Mesendoderm (in vitro differentiated cells): ENCODE data around the gene MCFD2.

Source experiments
- DNase-seq: peaks from one replicate; pipeline ENCODE4 v3.0.0; 2013
- H2AK5ac ChIP-seq: 2 replicates; pipeline ENCODE4 v1.6.1; 2013; ENCODE audit warnings: low read length, inconsistent platforms
- H2BK120ac ChIP-seq: 2 replicates; pipeline ENCODE4 v1.6.1; 2013; ENCODE audit warnings: low read depth, mild to moderate bottlenecking, low read length, moderate library complexity, mixed read lengths
- H2BK15ac ChIP-seq: replicated peaks from 2 replicates; pipeline ENCODE4 v1.6.1; 2013; ENCODE audit warnings: low read depth, mild to moderate bottlenecking, moderate library complexity
- H2BK5ac ChIP-seq: 2 replicates; pipeline ENCODE4 v1.6.1; 2013; ENCODE audit warnings: low read length, inconsistent platforms
- H3K18ac ChIP-seq: 2 replicates; pipeline ENCODE4 v1.6.1; 2013; ENCODE audit warnings: mild to moderate bottlenecking, low read length, mixed read lengths
- H3K23ac ChIP-seq: one replicate; pipeline ENCODE4 v1.6.1; 2013; ENCODE audit warnings: low read length
- H3K27ac ChIP-seq: 2 replicates; pipeline ENCODE4 v1.5.1; 2013; ENCODE audit warnings: low read depth, mild to moderate bottlenecking, inconsistent platforms, low read length, moderate library complexity
- H3K27me3 ChIP-seq: 2 replicates; pipeline ENCODE4 v1.6.1; 2013; ENCODE audit warnings: low read length, control low read depth, mild to moderate bottlenecking, inconsistent platforms; ENCODE audit not compliant: insufficient read depth, poor library complexity
- H3K36me3 ChIP-seq: 2 replicates; pipeline ENCODE4 v1.6.1; 2013; ENCODE audit warnings: low read length, inconsistent platforms; ENCODE audit not compliant: control insufficient read depth, insufficient read depth
- H3K4ac ChIP-seq: one replicate; pipeline ENCODE4 v1.6.1; 2013; ENCODE audit warnings: low read depth, mild to moderate bottlenecking, low read length, moderate library complexity
- H3K4me1 ChIP-seq: 2 replicates; pipeline ENCODE4 v1.6.1; 2013; ENCODE audit warnings: low read depth, low read length, inconsistent platforms; ENCODE audit not compliant: control insufficient read depth
- H3K4me2 ChIP-seq: 2 replicates; pipeline ENCODE4 v1.6.1; 2013; ENCODE audit warnings: low read length
- H3K4me3 ChIP-seq: 2 replicates; pipeline ENCODE4 v1.5.1; 2013; ENCODE audit warnings: mild to moderate bottlenecking, low read length
- H3K56ac ChIP-seq: one replicate; pipeline ENCODE4 v1.6.1; 2013; ENCODE audit warnings: low read length
- H3K79me1 ChIP-seq: 2 replicates; pipeline ENCODE4 v1.6.1; 2013; ENCODE audit warnings: low read length, inconsistent platforms
- H3K79me2 ChIP-seq: 2 replicates; pipeline ENCODE4 v1.6.1; 2013; ENCODE audit warnings: mild to moderate bottlenecking, low read length; ENCODE audit not compliant: control insufficient read depth, insufficient read depth
- H3K9ac ChIP-seq: 2 replicates; pipeline ENCODE4 v1.6.1; 2013; ENCODE audit warnings: low read length, inconsistent platforms
- H4K5ac ChIP-seq: one replicate; pipeline ENCODE4 v1.6.1; 2013; ENCODE audit warnings: low read length
- H4K8ac ChIP-seq: one replicate; pipeline ENCODE4 v1.6.1; 2013; ENCODE audit warnings: low read depth, mild to moderate bottlenecking, control low read depth, low read length, moderate library complexity
- WGBS: extraction: QIAGEN DNeasy Blood & Tissue Kit; methylation state at CpG from one replicate; pipeline ENCODE4 v1.1.7; 2013; ENCODE audit warnings: low lambda C conversion rate, missing lambda C conversion rate; ENCODE audit not compliant: insufficient coverage; ENCODE audit errors: extremely low coverage; 5-methylcytosine and 5-hydroxymethylcytosine counted together

Gene MCFD2

DNA sequence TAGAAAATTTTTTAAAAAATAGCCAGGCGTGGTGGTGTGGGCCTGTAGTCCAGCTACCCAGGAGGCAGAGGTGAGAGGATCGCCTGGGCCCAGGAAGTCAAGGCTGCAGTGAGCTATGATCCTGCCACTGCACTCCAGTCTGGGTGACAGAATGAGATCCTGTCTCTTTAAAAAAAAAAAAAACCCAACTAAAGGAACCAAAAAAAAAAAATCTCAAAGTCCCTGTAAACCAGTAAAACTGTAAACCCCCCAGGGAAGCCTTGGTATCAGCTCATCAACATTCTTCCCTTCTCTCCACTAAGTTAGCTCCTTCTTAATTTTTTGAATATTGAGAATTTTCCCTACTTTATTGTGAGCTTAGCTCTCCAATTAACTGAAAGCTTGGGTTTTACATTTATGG, 8.4 kb upstream of the MCFD2 start:
- H3K27ac ChIP-seq: no peak overlapping the region
- no peak overlapping the region for H4K5ac ChIP-seq
- no peak overlapping the region for H3K4ac ChIP-seq
- no peak overlapping the region for H3K23ac ChIP-seq
- H3K36me3 ChIP-seq: no peaks in the 10 kb centered on the region
- no peaks in the 10 kb centered on the region for H3K4me1 ChIP-seq
- no peak overlapping the region for H2BK15ac ChIP-seq
- H3K27me3 ChIP-seq: no peaks in the 10 kb centered on the region
- no peak overlapping the region for H3K56ac ChIP-seq
- H3K79me2 ChIP-seq: no peaks in the 10 kb centered on the region
- peak; percentile 26 for DNase-seq
- no peak overlapping the region for H3K9ac ChIP-seq
- no peak overlapping the region for H2BK5ac ChIP-seq
- H3K79me1 ChIP-seq: no peaks in the 10 kb centered on the region
- H2AK5ac ChIP-seq: no peak overlapping the region
- H4K8ac ChIP-seq: no peak overlapping the region
- no peak overlapping the region for H2BK120ac ChIP-seq
- H3K18ac ChIP-seq: no peak overlapping the region
- no peak overlapping the region for H3K4me3 ChIP-seq
- no CpG with 5 or more reads among the region's 2 CpGs for WGBS
- H3K4me2 ChIP-seq: no peak overlapping the region

DNA sequence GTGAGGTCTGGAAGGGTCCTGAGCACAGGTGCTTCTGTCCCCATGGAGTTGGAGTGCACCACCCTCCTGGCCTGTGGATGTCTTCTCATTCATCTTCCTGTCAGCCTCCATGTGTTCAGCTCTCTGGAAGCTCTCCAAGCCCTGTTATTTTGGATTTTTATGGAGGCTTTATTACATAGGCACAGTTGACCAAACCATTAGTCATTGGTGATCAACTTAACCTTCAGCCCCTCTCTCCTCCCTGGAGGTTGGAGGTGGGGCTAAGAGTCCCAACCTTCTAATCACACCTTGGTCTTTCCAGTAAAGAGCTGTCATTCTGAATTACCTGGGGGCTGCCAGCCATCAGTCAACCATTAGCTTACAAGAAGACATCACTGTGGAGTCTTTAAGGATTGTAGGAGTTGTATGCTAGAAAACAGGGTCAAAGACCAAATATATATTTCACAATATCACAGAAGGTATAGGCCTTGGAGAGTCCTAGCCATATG, 7.5 kb upstream of the MCFD2 start:
- Histone ChIP-seq H3K36me3 (no peaks in the 10 kb centered on the region), H3K79me1 (peaks cover 2% of the 10 kb centered on the region), H2BK5ac (no peak overlapping the region), H3K9ac (no peak overlapping the region), H3K27ac (no peak overlapping the region), H3K27me3 (no peaks in the 10 kb centered on the region), H3K56ac (no peak overlapping the region), H2BK15ac (no peak overlapping the region), H2BK120ac (no peak overlapping the region), H3K79me2 (no peaks in the 10 kb centered on the region), H4K5ac (no peak overlapping the region), H4K8ac (no peak overlapping the region), H3K23ac (no peak overlapping the region), H3K18ac (no peak overlapping the region), H3K4me2 (no peak overlapping the region), H3K4ac (no peak overlapping the region), H3K4me3 (no peak overlapping the region), H3K4me1 (no peaks in the 10 kb centered on the region), H2AK5ac (no peak overlapping the region)
- DNase-seq: no peak

DNA sequence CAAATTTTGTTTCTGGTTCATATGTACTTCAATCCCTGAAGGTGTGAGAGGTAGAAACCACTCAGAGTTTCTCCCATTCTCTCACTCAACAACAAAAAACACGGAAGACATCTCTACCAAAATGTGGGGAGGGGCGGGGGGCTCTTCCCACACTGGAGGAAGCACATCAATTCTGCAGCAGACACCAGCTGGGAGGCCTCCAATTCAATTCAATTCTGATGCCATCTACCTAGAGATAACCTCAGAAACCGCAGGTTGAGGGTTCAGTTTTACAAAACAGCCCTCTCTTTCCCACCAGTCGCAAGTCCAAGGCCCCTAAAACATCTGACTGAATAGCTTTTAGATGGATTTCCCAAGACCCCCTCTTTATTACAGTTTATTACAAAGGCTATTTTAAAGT, 7.0 kb upstream of the MCFD2 start:
- H3K4me1 ChIP-seq: no peaks in the 10 kb centered on the region
- DNase-seq: no peak
- no peak overlapping the region for H3K4me2 ChIP-seq
- H3K79me2 ChIP-seq: no peaks in the 10 kb centered on the region
- H3K23ac ChIP-seq: no peak overlapping the region
- no peaks in the 10 kb centered on the region for H3K36me3 ChIP-seq
- H3K9ac ChIP-seq: no peak overlapping the region
- peaks cover 2% of the 10 kb centered on the region for H3K79me1 ChIP-seq
- H2BK5ac ChIP-seq: no peak overlapping the region
- H2BK15ac ChIP-seq: no peak overlapping the region
- H2BK120ac ChIP-seq: no peak overlapping the region
- no peak overlapping the region for H3K27ac ChIP-seq
- H3K56ac ChIP-seq: no peak overlapping the region
- no peak overlapping the region for H3K4ac ChIP-seq
- no peak overlapping the region for H4K8ac ChIP-seq
- no peaks in the 10 kb centered on the region for H3K27me3 ChIP-seq
- H2AK5ac ChIP-seq: no peak overlapping the region
- H4K5ac ChIP-seq: no peak overlapping the region
- H3K4me3 ChIP-seq: no peak overlapping the region
- no CpG with 5 or more reads among the region's 4 CpGs for WGBS
- no peak overlapping the region for H3K18ac ChIP-seq

DNA sequence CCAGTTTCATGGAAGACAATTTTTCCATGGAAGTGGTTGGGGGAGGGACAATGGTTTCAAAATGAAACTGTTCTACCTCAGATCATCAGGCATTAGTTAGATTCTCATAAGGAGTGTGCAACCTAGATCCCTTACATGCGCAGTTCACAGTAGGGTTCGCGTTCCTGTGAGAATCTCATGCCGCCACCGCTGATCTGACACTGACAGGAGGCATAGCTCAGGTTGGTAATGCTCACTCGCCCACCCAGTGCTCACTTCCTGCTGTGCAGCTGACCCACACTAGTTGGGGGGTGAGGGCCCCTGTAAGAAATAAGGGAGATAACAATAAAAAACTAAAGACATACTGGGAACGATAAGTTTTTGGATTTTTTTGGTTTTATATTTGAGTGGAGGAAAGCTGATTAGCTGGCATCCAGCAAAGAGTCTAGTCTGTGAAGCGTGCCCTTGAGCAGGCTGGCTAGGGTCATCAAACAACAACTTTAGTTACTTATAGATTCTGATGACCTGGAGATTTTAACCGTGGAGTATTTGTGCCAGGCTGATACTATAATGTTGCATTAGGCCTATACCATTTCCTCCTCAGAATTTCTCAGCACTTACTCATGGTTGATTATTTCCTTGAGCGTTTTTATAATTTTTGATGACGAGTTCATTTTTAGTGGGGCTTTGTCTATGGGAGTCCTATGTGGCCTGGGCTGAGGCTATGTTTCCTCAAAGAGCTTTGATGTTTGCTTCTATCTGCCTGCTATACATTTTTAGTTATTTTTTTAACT, 6.3 kb upstream of the MCFD2 start:
- H2AK5ac ChIP-seq: no peak overlapping the region
- H3K27me3 ChIP-seq: no peaks in the 10 kb centered on the region
- no peak overlapping the region for H3K27ac ChIP-seq
- no peaks in the 10 kb centered on the region for H3K79me2 ChIP-seq
- no peak overlapping the region for H3K4ac ChIP-seq
- DNase-seq: no peak
- H3K23ac ChIP-seq: no peak overlapping the region
- peaks cover 2% of the 10 kb centered on the region for H3K79me1 ChIP-seq
- H3K4me2 ChIP-seq: no peak overlapping the region
- no CpG with 5 or more reads among the region's 11 CpGs for WGBS
- no peak overlapping the region for H3K56ac ChIP-seq
- H2BK5ac ChIP-seq: no peak overlapping the region
- H2BK15ac ChIP-seq: no peak overlapping the region
- H2BK120ac ChIP-seq: no peak overlapping the region
- H4K5ac ChIP-seq: no peak overlapping the region
- no peak overlapping the region for H3K9ac ChIP-seq
- no peak overlapping the region for H3K18ac ChIP-seq
- H3K4me1 ChIP-seq: no peaks in the 10 kb centered on the region
- no peak overlapping the region for H4K8ac ChIP-seq
- no peak overlapping the region for H3K4me3 ChIP-seq
- H3K36me3 ChIP-seq: no peaks in the 10 kb centered on the region

DNA sequence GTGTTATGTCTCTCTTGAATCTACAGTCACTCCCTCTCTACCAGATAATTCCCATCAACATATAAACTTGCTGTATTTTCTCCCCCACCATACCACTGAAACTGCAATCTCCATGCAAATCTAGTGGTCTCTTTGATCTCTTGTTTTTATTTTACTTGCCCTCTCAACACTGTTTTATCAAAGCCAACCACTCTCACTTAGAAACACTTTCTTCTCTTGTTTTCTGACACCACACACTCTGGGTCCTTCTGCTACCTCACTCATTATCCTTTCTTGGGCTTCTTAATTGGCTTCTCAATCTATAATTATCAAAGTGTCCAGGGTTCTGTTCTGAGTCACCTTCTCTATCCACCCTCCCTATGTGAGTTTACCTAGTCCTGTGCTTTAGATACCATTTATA, 2.0 kb upstream of the MCFD2 start:
- H3K56ac ChIP-seq: no peak overlapping the region
- H3K18ac ChIP-seq: no peak overlapping the region
- H4K5ac ChIP-seq: no peak overlapping the region
- H3K4me2 ChIP-seq: no peak overlapping the region
- H3K79me2 ChIP-seq: peaks cover 27% of the 10 kb centered on the region
- no peaks in the 10 kb centered on the region for H3K27me3 ChIP-seq
- H3K4ac ChIP-seq: no peak overlapping the region
- H3K27ac ChIP-seq: no peak overlapping the region
- DNase-seq: no peak
- H3K4me1 ChIP-seq: peaks cover 14% of the 10 kb centered on the region
- no peak overlapping the region for H2AK5ac ChIP-seq
- no peak overlapping the region for H4K8ac ChIP-seq
- H2BK15ac ChIP-seq: no peak overlapping the region
- no peak overlapping the region for H3K9ac ChIP-seq
- no peaks in the 10 kb centered on the region for H3K36me3 ChIP-seq
- H2BK5ac ChIP-seq: no peak overlapping the region
- H3K23ac ChIP-seq: no peak overlapping the region
- H3K4me3 ChIP-seq: no peak overlapping the region
- no peak overlapping the region for H2BK120ac ChIP-seq
- H3K79me1 ChIP-seq: peaks cover 20% of the 10 kb centered on the region
